ENCODE data around the gene HOXA3. TPM values are rescaled to one million over a fixed set of nuclear protein-coding genes. Genes with fewer than 3 reads are reported as not detected.

HOXA3 gene
- total RNA-seq, 1 donor from 2014 or later, result 12.1 TPM

- DNase-seq (ENCODE audit: low spot score), result no peak
- Mint-ChIP-seq H3K27ac (ENCODE audit: unreplicated experiment) (peak overlapping the region; percentile 99), H3K36me3 (ENCODE audit: low read depth) (peaks cover 15% of the 10 kb centered on the region), H3K4me1 (ENCODE audit: low read depth) (peaks cover 80% of the 10 kb centered on the region), H3K4me3 (ENCODE audit: unreplicated experiment) (peak overlapping the region; percentile 75), H3K27me3 (ENCODE audit: low read depth) (peaks cover 42% of the 10 kb centered on the region), H3K9me3 (ENCODE audit: low read depth) (no peaks in the 10 kb centered on the region)
- TF ChIP-seq CTCF (IDR thresholded peaks at IDR 0.05), result no peak
Measured at GRCh38 chr7:27105301-27106031, 46.9 kb downstream of the HOXA3 start.

GRCh38 chr7:27104341-27105058, 47.9 kb downstream of the HOXA3 start:
- Mint-ChIP-seq H3K4me1 (ENCODE audit: low read depth) (peaks cover 84% of the 10 kb centered on the region), H3K36me3 (ENCODE audit: low read depth) (peaks cover 18% of the 10 kb centered on the region), H3K9me3 (ENCODE audit: low read depth) (no peaks in the 10 kb centered on the region), H3K4me3 (ENCODE audit: unreplicated experiment) (peak overlapping the region; percentile 96), H3K27ac (ENCODE audit: unreplicated experiment) (peak overlapping the region; percentile 99), H3K27me3 (ENCODE audit: low read depth) (peaks cover 39% of the 10 kb centered on the region)
- no peak for DNase-seq (ENCODE audit: low spot score)
- no peak for TF ChIP-seq CTCF (IDR thresholded peaks at IDR 0.05)

GRCh38 chr7:27103489-27104226, 48.7 kb downstream of the HOXA3 start:
- H3K27me3 Mint-ChIP-seq (ENCODE audit: low read depth), result peaks cover 40% of the 10 kb centered on the region

GRCh38 chr7:27102581-27103442, 49.6 kb downstream of the HOXA3 start, which contains the start of gene HOXA2:
HOXA2 (minus strand) TSS chr7:27102683; CDS start chr7:27102500, 183 bp downstream.
- Mint-ChIP-seq H3K4me3 (ENCODE audit: unreplicated experiment) (peak within 1 kb of the TSS; percentile 96), H3K27ac (ENCODE audit: unreplicated experiment) (peak within 1 kb of the TSS; percentile 99), H3K4me1 (ENCODE audit: low read depth) (peaks cover 86% of the 10 kb centered on the region), H3K9me3 (ENCODE audit: low read depth) (no peaks in the 10 kb centered on the region), H3K36me3 (ENCODE audit: low read depth) (peaks cover 17% of the 10 kb centered on the region), H3K27me3 (ENCODE audit: low read depth) (peaks cover 38% of the 10 kb centered on the region)
- DNase-seq (ENCODE audit: low spot score), result no peak
- no peak for TF ChIP-seq CTCF (IDR thresholded peaks at IDR 0.05)

More at GRCh38 chr7:27103489-27104226, 48.7 kb downstream of the HOXA3 start:
- no peaks in the 10 kb centered on the region for H3K9me3 Mint-ChIP-seq (ENCODE audit: low read depth)
- no peak for DNase-seq (ENCODE audit: low spot score)
- peaks cover 90% of the 10 kb centered on the region for H3K4me1 Mint-ChIP-seq (ENCODE audit: low read depth)
- H3K4me3 Mint-ChIP-seq (ENCODE audit: unreplicated experiment), result peak overlapping the region; percentile 96
- H3K36me3 Mint-ChIP-seq (ENCODE audit: low read depth), result peaks cover 17% of the 10 kb centered on the region
- peak overlapping the region; percentile 99 for H3K27ac Mint-ChIP-seq (ENCODE audit: unreplicated experiment)
- TF ChIP-seq CTCF (IDR thresholded peaks at IDR 0.05), result no peak
